Neural crest cell (in vitro differentiated cells): ENCODE results near the gene CCNC. TPM values are rescaled to one million over a fixed set of nuclear protein-coding genes. Genes with fewer than 3 reads are reported as not detected.
A peak's percentile ranks its signal among the peaks of the same experiment; 100 is the strongest.

Experiments used
- DNase-seq: peaks from one replicate; pipeline ENCODE4 v3.0.0; 2021; ENCODE audit warnings: low read depth, mixed read lengths, low spot score
- H3K27ac Mint-ChIP-seq: one replicate; pipeline ENCODE4 v1.8.0; 2021; ENCODE audit warnings: mild to moderate bottlenecking, mixed read lengths; ENCODE audit not compliant: unreplicated experiment
- H3K27me3 Mint-ChIP-seq: 2 replicates; pipeline ENCODE4 v1.8.0; 2021; ENCODE audit warnings: low read depth, mild to moderate bottlenecking, mixed read lengths
- H3K36me3 Mint-ChIP-seq: 2 replicates; pipeline ENCODE4 v1.8.0; 2021; ENCODE audit warnings: low read depth, mild to moderate bottlenecking, mixed read lengths
- H3K4me1 Mint-ChIP-seq: 2 replicates; pipeline ENCODE4 v1.8.0; 2021; ENCODE audit warnings: mixed read lengths
- H3K4me3 Mint-ChIP-seq: one replicate; pipeline ENCODE4 v1.8.0; 2021; ENCODE audit warnings: mild to moderate bottlenecking, mixed read lengths
- H3K9me3 Mint-ChIP-seq: 2 replicates; pipeline ENCODE4 v1.8.0; 2021; ENCODE audit warnings: mixed read lengths
- total RNA-seq: library from RNA; stranded (reverse); gene quantifications from 2 replicates; pipeline ENCODE4 v1.2.1, GENCODE V29; 2021
- TF ChIP-seq, protein P1 (sequence below): fragments of 200-600 bp; sonication (generic); conservative IDR thresholded peaks from 2 replicates; pipeline ENCODE4 v1.5.0; 2021; ENCODE audit warnings: antibody characterized with exemption, mild to moderate bottlenecking

Gene CCNC
- total RNA-seq, 1 donor from 2014 or later, result 45.5 TPM

DNA sequence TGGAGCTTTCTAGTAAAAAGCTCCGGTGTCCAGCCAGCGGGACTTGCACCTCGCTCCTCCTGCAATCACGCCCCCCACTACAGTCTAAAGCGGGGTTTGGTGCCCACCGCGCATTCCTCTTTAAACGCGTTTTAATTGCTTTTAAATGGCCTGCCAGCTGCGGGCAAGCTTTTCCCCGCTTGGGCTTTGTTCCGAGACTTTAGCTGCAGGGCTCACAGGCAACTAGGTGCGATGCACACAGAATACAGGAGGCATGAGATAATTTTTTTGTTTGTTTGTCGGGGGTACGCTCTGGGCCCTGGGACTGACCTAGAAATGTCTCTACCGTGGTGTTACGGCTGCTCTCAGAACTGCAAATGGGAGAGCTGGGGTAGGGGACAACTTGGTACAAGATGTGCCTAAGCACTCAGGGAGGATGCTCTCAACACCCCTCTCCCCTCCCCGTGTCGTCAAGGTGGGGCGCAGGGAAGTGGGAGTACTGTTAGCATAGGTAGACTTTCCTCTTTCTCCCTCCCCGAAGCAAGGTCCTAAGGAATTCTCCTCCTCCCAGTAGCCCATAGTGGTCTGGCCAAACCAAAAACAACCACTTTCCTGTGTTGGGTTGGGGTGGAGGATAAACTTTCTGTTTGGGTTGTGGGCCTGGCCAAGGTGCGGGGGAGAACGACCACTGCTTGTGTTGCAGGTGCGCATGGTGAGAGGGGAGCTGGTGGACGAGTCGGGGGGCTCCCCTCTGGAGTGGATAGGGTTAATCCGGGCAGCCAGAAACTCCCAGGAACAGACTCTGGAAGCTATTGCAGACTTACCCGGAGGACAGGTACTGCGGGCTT lies 39.8 kb upstream of the CCNC start:
- H3K4me3 Mint-ChIP-seq, result peak overlapping the region; percentile 68
- TF ChIP-seq, protein P1, sequence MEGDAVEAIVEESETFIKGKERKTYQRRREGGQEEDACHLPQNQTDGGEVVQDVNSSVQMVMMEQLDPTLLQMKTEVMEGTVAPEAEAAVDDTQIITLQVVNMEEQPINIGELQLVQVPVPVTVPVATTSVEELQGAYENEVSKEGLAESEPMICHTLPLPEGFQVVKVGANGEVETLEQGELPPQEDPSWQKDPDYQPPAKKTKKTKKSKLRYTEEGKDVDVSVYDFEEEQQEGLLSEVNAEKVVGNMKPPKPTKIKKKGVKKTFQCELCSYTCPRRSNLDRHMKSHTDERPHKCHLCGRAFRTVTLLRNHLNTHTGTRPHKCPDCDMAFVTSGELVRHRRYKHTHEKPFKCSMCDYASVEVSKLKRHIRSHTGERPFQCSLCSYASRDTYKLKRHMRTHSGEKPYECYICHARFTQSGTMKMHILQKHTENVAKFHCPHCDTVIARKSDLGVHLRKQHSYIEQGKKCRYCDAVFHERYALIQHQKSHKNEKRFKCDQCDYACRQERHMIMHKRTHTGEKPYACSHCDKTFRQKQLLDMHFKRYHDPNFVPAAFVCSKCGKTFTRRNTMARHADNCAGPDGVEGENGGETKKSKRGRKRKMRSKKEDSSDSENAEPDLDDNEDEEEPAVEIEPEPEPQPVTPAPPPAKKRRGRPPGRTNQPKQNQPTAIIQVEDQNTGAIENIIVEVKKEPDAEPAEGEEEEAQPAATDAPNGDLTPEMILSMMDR, result no peak
- H3K4me1 Mint-ChIP-seq, result peaks cover 12% of the 10 kb centered on the region
- no peak for DNase-seq
- no peaks in the 10 kb centered on the region for H3K36me3 Mint-ChIP-seq
- H3K27ac Mint-ChIP-seq, result no peak overlapping the region
- peaks cover 100% of the 10 kb centered on the region for H3K27me3 Mint-ChIP-seq
- H3K9me3 Mint-ChIP-seq, result no peaks in the 10 kb centered on the region

- no peaks in the 10 kb centered on the region for H3K36me3 Mint-ChIP-seq
- TF ChIP-seq, protein P1, result no peak
- H3K27ac Mint-ChIP-seq, result no peak overlapping the region
- H3K27me3 Mint-ChIP-seq, result peaks cover 99% of the 10 kb centered on the region
- no peaks in the 10 kb centered on the region for H3K9me3 Mint-ChIP-seq
- no peak for DNase-seq
- peaks cover 16% of the 10 kb centered on the region for H3K4me1 Mint-ChIP-seq
- H3K4me3 Mint-ChIP-seq, result peak overlapping the region; percentile 22
These were observed 39.1 kb upstream of the CCNC start for GRCh38 chr6:99607416-99608036.

DNA sequence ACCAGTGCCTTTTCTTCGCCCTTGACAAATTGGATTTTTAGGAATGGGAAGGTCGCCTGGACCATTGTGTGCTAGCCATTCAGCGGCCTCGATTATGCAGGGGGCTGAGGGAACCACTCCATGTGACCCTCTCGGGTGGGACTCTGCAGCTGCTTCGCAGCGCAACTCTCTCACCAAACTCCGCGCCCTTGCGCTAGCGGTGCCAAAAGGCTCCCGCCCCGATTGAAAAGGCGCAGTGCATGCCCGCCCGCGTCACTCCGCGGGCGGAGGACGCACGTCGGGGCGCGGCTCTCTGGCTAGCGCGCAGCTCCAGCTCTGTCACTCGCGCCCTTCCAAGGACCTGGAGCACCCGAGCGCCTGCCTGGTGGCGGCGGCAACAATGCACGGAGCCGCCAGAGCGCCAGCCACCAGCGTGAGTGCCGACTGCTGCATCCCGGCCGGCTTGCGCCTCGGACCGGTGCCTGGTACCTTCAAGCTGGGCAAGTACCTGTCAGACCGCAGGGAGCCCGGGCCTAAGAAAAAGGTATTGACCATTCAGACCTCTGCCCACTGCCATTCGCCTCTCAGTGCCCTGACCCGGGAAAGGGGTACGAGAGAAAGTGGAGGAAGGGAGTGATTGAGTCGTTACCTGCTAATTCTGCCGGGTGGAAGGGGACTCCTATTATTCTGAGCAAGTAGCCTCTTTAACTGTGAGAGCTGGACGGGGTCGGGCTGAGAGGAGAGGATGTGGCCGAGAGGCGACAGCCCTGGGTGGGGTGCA lies 38.4 kb upstream of the CCNC start, which contains the start of gene PRDM13:
Gene PRDM13, plus strand, starts transcription at position 178 of the 760 bp plus-strand sequence. Its CDS starts 202 bp downstream, at position 380.
- H3K4me1 Mint-ChIP-seq, result peaks cover 19% of the 10 kb centered on the region
- no peaks in the 10 kb centered on the region for H3K9me3 Mint-ChIP-seq
- DNase-seq, result no peak
- no peaks in the 10 kb centered on the region for H3K36me3 Mint-ChIP-seq
- no peak within 1 kb of the TSS for H3K27ac Mint-ChIP-seq
- peak within 1 kb of the TSS; percentile 41 for H3K4me3 Mint-ChIP-seq
- TF ChIP-seq, protein P1, result no peak
- peaks cover 99% of the 10 kb centered on the region for H3K27me3 Mint-ChIP-seq

- H3K27ac Mint-ChIP-seq, result no peak overlapping the region
- H3K4me3 Mint-ChIP-seq, result no peak overlapping the region
- no peaks in the 10 kb centered on the region for H3K36me3 Mint-ChIP-seq
- H3K9me3 Mint-ChIP-seq, result no peaks in the 10 kb centered on the region
- TF ChIP-seq, protein P1, result no peak
- H3K4me1 Mint-ChIP-seq, result peaks cover 19% of the 10 kb centered on the region
- no peak for DNase-seq
- H3K27me3 Mint-ChIP-seq, result peaks cover 99% of the 10 kb centered on the region
These were observed 37.6 kb upstream of the CCNC start for GRCh38 chr6:99605911-99606655.
